Breast epithelium (tissue), 4 donors: ENCODE data around the gene KAT6B. TPM values are rescaled to one million over a fixed set of nuclear protein-coding genes. Genes with fewer than 3 reads are reported as not detected.

Experiments used
- DNase-seq, 2 donors: peaks; one replicate each; pipeline ENCODE4 v3.0.0-alpha.2; 2019; ENCODE audit warnings: low spot score in 2 of 2
- H3K27ac ChIP-seq, 2 donors: fragments of 200-600 bp; sonication (generic) in 1 of 2; one replicate each; pipeline ENCODE4 v1.5.1; 2016 to 2019; ENCODE audit warnings: mild to moderate bottlenecking in 1 of 2
- H3K27me3 ChIP-seq, 2 donors: fragments of 200-600 bp; sonication (generic) in 1 of 2; one replicate each; pipeline versions ENCODE4 v1.5.1 to v1.6.0; 2017 to 2019; ENCODE audit warnings: control low read depth in 1 of 2, mild to moderate bottlenecking in 1 of 2
- H3K36me3 ChIP-seq: fragments of 200-600 bp; one replicate; pipeline ENCODE4 v1.5.1; 2019
- H3K4me1 ChIP-seq, 2 donors: fragments of 200-600 bp; sonication (generic); one replicate each; pipeline ENCODE4 v1.5.1; 2016 to 2019; ENCODE audit warnings: control low read depth in 1 of 2
- H3K4me3 ChIP-seq, 3 donors: fragments of 200-600 bp; sonication (generic); 1 replicate in 2 of 3; 2 replicates in 1 of 3; pipeline ENCODE4 v1.5.1; 2016 to 2019; ENCODE audit warnings: mild to moderate bottlenecking in 3 of 3, moderate library complexity in 2 of 3
- H3K9me3 ChIP-seq, 2 donors: fragments of 200-600 bp; sonication (generic) in 1 of 2; one replicate each; pipeline ENCODE4 v1.5.1; 2016 to 2019; ENCODE audit warnings: control low read depth in 1 of 2
- POLR2A ChIP-seq: fragments of 450-650 bp; IDR thresholded peaks from one replicate; pipeline ENCODE4 v1.6.1; 2016; ENCODE audit warnings: antibody characterized with exemption, mild to moderate bottlenecking, moderate library complexity
- POLR2AphosphoS5 ChIP-seq, 3 donors: sonication (generic); formaldehyde crosslinking; IDR thresholded peaks; one replicate each; pipeline ENCODE4 v1.6.1; 2017; ENCODE audit warnings: antibody characterized with exemption in 3 of 3
- intact Hi-C: fragments of 100-400 bp; cut with DNase I; formaldehyde crosslinking; loops from one replicate; pipeline ENCODE4 v1.15.1; 2023; ENCODE audit warnings: low total_unique reads
- total RNA-seq, 3 donors: library from RNA; depleted of rRNA; stranded (reverse); fragments of >200 nt; gene quantifications; one replicate each; pipeline ENCODE4 v1.1.0, GENCODE V29; 2016
- TF ChIP-seq, protein P1 (sequence below), 3 donors: fragments of 450-650 bp; IDR thresholded peaks; one replicate each; pipeline ENCODE4 v1.5.1; 2016 to 2017; ENCODE audit warnings: antibody characterized with exemption in 3 of 3, mild to moderate bottlenecking in 3 of 3, moderate library complexity in 3 of 3

KAT6B gene
- total RNA-seq, 3 donors from 2014 or later = 46.2 to 90.3 (median 55.7) TPM

- H3K27me3 ChIP-seq = no peaks in the 10 kb centered on the region
- H3K4me1 ChIP-seq = no peaks in the 10 kb centered on the region
- intact Hi-C loops = no loop called here
- no peaks in the 10 kb centered on the region for H3K36me3 ChIP-seq
- TF ChIP-seq POLR2AphosphoS5 (IDR thresholded peaks at IDR 0.05) (no peak), POLR2A (no peak)
- TF ChIP-seq, protein P1, sequence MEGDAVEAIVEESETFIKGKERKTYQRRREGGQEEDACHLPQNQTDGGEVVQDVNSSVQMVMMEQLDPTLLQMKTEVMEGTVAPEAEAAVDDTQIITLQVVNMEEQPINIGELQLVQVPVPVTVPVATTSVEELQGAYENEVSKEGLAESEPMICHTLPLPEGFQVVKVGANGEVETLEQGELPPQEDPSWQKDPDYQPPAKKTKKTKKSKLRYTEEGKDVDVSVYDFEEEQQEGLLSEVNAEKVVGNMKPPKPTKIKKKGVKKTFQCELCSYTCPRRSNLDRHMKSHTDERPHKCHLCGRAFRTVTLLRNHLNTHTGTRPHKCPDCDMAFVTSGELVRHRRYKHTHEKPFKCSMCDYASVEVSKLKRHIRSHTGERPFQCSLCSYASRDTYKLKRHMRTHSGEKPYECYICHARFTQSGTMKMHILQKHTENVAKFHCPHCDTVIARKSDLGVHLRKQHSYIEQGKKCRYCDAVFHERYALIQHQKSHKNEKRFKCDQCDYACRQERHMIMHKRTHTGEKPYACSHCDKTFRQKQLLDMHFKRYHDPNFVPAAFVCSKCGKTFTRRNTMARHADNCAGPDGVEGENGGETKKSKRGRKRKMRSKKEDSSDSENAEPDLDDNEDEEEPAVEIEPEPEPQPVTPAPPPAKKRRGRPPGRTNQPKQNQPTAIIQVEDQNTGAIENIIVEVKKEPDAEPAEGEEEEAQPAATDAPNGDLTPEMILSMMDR (IDR thresholded peaks at IDR 0.05) = no peak
- H3K9me3 ChIP-seq = no peaks in the 10 kb centered on the region
- H3K27ac ChIP-seq = no peak overlapping the region
- H3K4me3 ChIP-seq = no peak overlapping the region
- DNase-seq = no peak
Observed at GRCh38 chr10:74988832-74989561, 162.6 kb downstream of the KAT6B start.

DNA sequence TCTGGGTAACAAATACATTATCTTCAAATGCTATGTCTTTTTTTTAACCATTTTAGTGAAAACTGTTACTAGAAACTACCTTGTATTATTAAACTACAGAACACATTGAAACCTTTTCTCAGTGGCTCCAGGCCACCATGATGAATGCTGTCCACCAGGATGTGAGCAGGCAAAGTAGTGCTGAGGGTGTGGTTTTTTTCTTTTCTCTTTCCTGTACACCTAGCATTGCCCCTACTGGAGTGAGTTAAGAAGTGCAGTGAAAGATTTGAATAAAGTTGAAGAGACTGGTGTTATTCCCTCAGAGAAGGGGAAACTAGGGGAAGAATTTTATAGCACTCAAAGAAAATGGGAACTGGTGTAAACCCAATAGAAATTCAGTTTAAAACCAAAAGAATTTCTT, 165.0 kb downstream of the KAT6B start:
- no peak for DNase-seq
- no peaks in the 10 kb centered on the region for H3K36me3 ChIP-seq
- H3K27me3 ChIP-seq = no peaks in the 10 kb centered on the region
- no peaks in the 10 kb centered on the region for H3K9me3 ChIP-seq
- TF ChIP-seq POLR2A = no peak
- TF ChIP-seq, protein P1 (IDR thresholded peaks at IDR 0.05) = no peak
- no peak for TF ChIP-seq POLR2AphosphoS5 (IDR thresholded peaks at IDR 0.05)
- intact Hi-C loops = no loop called here
- no peak overlapping the region for H3K27ac ChIP-seq
- H3K4me1 ChIP-seq = no peaks in the 10 kb centered on the region
- H3K4me3 ChIP-seq = no peak overlapping the region

- no peak overlapping the region for H3K4me3 ChIP-seq
- H3K36me3 ChIP-seq = no peaks in the 10 kb centered on the region
- H3K9me3 ChIP-seq = no peaks in the 10 kb centered on the region
- no peak for DNase-seq
- no peak overlapping the region for H3K27ac ChIP-seq
- no peak for TF ChIP-seq POLR2AphosphoS5 (IDR thresholded peaks at IDR 0.05)
- no peak for TF ChIP-seq POLR2A
- TF ChIP-seq, protein P1 (IDR thresholded peaks at IDR 0.05) = no peak
- H3K27me3 ChIP-seq = no peaks in the 10 kb centered on the region
- H3K4me1 ChIP-seq = no peaks in the 10 kb centered on the region
- intact Hi-C loops = no loop called here
Observed at GRCh38 chr10:74992068-74992467, 165.7 kb downstream of the KAT6B start.

DNA sequence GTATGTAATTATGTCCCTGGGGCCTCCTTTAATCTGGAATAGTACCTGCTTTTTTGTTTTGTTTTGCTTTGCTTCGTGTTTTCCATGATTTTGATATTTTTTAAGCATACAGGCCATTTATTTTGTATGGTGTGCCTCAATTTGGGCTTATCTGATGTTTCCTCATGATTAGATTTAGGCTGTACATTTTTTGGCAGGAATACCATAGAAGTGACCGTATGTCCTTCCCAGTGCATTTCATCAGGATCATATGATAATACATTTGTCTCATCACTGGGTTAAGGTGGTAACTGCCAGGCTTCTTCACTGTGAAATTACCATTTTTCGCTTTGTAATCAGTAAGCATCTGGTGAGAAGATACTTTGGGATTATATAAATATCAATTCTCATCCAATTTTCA, 167.2 kb downstream of the KAT6B start:
- Histone ChIP-seq H3K27me3 (no peaks in the 10 kb centered on the region), H3K36me3 (no peaks in the 10 kb centered on the region), H3K4me3 (no peak overlapping the region), H3K27ac (no peak overlapping the region), H3K9me3 (no peaks in the 10 kb centered on the region), H3K4me1 (no peaks in the 10 kb centered on the region)
- intact Hi-C loops = no loop called here
- TF ChIP-seq POLR2A (no peak), POLR2AphosphoS5 (IDR thresholded peaks at IDR 0.05) (no peak)
- TF ChIP-seq, protein P1 (IDR thresholded peaks at IDR 0.05) = no peak
- no peak for DNase-seq

- Histone ChIP-seq H3K27ac (no peak overlapping the region), H3K9me3 (no peaks in the 10 kb centered on the region), H3K27me3 (no peaks in the 10 kb centered on the region), H3K4me1 (no peaks in the 10 kb centered on the region), H3K36me3 (no peaks in the 10 kb centered on the region), H3K4me3 (no peak overlapping the region)
- no peak for TF ChIP-seq POLR2AphosphoS5 (IDR thresholded peaks at IDR 0.05)
- intact Hi-C loops = no loop called here
- no peak for DNase-seq
Observed at GRCh38 chr10:74994854-74995253, 168.5 kb downstream of the KAT6B start.
